Cortex of kidney (tissue), 1 donor: Measurements from ENCODE around the gene MEPCE.
"Not testable (repeated sequence)": the region's sequence is repeated elsewhere in the genome, so short reads cannot be mapped to it uniquely, and the experiment has no call there.

Source experiments
- DNase-seq: peaks from one replicate; lab custom pipeline; 2025; lab: John Stamatoyannopoulos, UW

MEPCE gene

DNA sequence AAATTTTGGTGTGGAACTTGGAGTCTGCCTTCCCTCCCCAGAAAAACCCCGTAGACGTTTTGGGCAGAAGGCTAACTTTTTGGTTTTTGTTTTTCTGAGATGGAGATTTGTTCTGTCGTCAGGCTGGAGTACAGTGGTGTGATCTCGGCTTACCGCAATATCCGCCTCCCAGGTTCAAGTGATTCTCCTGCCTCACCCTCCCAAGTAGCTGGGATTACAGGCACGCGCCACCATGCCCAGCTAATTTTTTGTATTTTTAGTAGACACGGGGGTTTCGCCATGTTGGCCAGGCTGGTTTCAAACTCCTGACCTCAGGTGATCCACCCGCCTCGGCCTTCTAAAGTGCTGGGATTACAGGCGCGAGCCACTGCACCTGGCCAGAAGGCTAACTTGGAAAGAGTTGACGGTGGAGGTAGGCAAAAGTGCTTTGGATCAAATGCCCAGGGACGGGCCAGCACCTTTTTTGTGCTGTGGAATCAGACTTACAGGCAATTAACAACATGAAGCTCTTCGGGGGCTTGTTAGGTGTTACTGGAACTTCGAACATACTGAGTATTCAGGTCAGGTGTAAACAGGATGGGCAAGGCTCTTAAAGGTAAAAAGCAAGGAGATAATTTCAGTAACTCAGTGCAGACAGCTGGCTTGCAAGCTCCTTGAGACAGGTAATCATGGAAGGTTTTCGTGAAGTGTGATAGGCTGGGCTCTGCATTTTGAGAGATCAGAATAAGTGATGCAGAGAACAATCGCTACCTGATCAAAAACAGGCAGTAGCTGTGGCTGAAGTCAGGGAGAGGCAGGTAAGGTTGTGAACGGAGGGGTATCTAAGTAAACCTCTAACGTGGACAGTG, 4.9 kb downstream of the MEPCE start:
- no peak for DNase-seq

DNA sequence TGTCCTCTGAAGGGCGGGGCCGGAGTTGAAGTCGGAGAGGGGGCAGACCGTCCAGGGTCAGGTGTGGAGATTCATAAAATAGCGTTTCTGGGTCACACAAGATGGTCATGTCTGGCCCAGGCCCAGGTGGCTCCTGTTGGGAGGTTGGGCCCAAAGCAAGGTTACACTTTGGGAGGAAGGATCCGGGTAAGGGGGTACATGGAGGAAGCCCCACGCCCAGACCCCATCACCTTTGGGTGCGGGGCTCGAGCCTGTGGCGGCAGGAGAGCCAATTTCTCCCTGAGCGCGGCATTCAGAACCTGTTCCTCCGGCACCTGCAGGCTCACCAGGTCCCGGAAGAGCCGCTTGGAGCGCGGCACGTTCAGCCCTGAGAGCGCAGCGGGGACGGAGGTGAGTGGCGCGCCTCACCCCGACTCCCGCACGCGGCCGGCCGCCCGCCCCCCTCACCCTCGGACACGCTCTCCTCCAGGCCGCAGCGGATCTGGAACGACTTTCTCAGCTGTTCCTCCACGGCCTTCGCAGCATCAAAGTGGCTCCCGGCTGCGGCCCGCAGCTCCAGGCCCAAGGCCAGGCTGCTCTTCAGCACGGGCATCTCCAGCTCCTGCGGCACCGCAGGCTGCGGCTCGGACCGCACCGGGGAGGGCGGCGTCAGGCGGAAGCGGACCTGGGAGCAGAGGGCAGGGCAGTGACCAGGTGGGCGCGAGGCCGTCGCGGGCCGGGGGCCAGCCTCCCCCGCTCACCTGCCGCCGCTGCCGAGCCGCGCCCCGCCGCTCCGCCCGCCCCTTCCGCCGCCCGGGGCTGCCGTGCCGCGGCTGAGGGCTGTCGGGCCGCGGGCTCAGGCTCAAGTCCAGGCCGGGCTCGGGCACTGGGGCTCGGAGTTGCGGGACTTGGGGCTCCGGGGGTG, 6.0 kb downstream of the MEPCE start:
- DNase-seq = no peak

DNA sequence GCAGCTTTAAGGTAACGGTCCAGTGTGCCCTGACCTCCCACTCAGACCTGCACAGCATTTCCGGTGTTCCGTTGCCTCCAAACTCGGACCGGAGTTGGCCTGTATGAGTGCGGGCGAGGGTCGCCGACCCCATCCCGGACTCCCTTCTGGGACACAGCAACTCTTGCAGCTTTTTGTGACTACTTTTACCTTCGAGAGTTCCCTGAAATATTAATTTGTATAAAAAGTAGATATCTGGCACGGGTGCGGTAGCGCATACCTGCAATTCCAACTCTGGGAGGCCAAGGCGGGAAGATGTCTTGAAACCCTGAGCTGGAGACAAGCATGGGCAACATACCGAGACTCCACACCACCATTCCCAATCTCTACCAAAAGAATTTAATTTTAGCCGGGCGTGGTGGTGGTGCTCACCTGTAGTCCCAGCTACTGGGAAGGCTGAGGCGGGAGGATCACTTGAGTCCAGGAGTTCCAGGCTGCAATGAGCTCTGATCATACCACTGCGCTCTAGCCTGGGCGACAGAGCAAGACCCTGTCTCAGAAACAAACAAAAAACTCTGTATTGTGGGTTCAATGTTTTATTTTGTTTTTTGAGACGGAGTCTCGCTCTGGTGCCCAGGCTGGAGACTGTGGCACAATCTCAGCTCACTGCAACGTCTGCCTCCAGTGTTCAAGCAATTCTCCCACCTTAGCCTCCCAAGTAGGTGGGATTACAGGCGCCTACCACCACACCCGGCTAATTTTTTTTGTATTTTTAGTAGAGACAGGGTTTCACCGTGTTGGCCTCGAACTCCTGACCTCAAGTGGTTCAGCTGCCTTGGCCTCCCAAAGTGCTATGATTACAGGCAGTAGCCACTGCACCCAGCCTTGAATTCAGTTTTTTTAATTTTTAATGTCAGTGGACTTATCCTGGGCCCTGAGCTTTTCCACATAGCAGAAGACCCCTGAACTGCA, 7.8 kb downstream of the MEPCE start:
- DNase-seq = no peak

GRCh38 chr7:100438172-100438571, 8.5 kb downstream of the MEPCE start:
- no peak for DNase-seq

- DNase-seq = not testable (repeated sequence)
Measured at GRCh38 chr7:100438731-100439130, 9.1 kb downstream of the MEPCE start.

DNA sequence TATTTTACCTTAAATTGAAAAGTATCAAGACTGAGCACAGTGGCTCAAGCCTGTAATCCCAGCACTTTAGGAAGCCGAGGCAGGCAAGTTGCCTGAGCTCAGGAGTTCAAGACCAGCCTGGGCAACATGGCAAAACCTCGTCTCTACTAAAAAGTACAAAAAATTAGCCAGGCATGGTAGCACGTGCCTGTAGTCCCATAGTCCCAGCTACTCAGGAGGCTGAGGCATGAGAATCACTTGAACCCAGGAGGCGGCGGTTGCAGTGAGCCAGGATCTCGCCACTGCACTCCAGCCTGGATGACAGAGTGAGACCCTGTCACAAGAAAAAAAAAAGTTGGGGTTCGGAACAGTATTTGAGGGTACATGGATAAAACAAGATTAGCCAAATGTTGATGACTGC, 9.6 kb downstream of the MEPCE start:
- DNase-seq = not testable (repeated sequence)

- DNase-seq = no peak
Measured at GRCh38 chr7:100441641-100442535, 12.3 kb downstream of the MEPCE start.

- no peak for DNase-seq
Measured at GRCh38 chr7:100443096-100443840, 13.6 kb downstream of the MEPCE start.

- DNase-seq = no peak
Measured at GRCh38 chr7:100444311-100445278, 15.0 kb downstream of the MEPCE start.

GRCh38 chr7:100446040-100446439, 16.4 kb downstream of the MEPCE start:
- no peak for DNase-seq

DNA sequence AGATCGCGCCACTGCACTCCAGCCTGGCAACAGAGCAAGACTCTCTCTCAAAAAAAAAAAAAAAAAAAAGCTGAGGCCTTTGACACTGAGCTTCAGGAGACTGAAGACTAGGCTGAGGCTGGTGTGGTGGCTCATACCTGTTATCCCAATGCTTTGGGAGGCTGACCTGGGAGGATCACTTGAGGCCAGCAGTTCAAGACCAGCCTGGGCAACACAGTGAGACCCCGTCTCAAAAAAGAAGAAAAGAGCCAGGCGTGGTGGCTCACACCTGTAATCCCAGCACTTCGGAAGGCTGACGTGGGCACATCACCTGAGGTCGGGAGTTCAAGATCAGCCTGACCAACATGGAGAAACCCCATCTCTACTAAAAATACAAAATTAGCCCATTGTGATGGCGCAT, 17.7 kb downstream of the MEPCE start:
- not testable (repeated sequence) for DNase-seq

DNA sequence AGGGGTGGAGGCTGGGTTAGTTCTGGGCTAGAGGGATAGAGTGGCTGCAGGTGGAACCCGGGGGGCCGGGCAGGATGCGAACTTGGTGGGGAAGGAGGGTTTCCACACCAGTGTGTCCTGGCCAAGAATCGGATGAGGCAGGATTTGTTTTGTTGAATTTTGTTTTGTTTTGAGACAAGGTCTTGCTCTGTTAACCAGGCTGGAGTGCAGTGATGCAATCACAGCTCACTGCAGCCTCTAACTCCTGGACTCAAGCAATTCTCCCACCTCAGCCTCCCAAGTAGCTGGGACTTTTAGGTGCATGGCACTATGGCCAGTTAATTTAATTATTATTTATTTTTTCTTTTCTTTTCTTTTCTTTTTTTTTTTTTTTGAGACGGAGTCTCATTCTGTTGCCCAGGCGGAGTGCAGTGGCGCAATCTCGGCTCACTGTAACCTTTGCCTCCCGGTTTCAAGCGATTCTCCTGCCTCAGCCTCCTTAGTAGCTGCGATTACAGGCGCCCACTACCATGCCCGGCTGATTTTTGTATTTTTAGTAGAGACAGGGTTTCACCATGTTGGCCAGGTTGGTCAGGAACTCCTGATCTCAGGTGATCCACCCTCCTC, 19.7 kb downstream of the MEPCE start:
- no peak for DNase-seq

GRCh38 chr7:100452513-100452912, 22.9 kb downstream of the MEPCE start:
- no peak for DNase-seq

GRCh38 chr7:100453854-100454253, 24.2 kb downstream of the MEPCE start:
- not testable (repeated sequence) for DNase-seq

DNA sequence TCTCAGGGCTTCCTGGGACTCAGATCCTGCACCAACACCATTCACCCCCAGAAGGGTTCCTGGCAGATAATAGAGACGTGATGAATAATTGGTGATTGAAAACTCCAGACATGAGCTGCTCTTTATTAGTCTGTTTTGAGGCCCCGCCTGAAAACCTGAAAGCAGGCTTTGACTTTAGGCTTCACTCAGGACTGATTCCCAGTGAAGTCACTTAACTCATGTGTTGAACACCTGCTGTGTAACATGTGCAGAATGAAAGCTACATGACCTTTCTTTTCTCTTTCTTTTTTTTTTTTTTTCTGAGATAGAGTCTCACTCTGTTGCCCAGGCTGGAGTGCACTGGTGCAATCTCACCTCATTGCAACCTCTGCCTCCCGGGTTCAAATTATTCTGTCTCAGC, 25.6 kb downstream of the MEPCE start:
- no peak for DNase-seq

- no peak for DNase-seq
Measured at GRCh38 chr7:100456562-100456961, 26.9 kb downstream of the MEPCE start.

GRCh38 chr7:100457033-100457432, 27.4 kb downstream of the MEPCE start:
- DNase-seq = no peak

- DNase-seq = no peak
Measured at GRCh38 chr7:100464210-100464660, 34.6 kb downstream of the MEPCE start, which contains the start of gene SPACDR. TSS of gene SPACDR (minus strand) at chr7:100464260. CDS start at chr7:100464025, 235 bp downstream.
